Measurements from ENCODE around the gene INPP5A. TPM values are rescaled to one million over a fixed set of nuclear protein-coding genes. Genes with fewer than 3 reads are reported as not detected.

INPP5A gene
- total RNA-seq, 1 donor from 2014 or later = 29.5 TPM

- no peaks in the 10 kb centered on the region for H3K36me3 ChIP-seq (ENCODE audit: control insufficient read depth, insufficient read depth, low read length)
- H3K27me3 ChIP-seq (ENCODE audit: control insufficient read depth, insufficient read depth, low read length) = no peaks in the 10 kb centered on the region
- no peak for TF ChIP-seq CTCF (IDR thresholded peaks at IDR 0.05; ENCODE audit: insufficient read depth, low read length, severe bottlenecking)
- FAIRE-seq (no peak), DNase-seq (ENCODE audit: low read depth) (no peak)
- no peak overlapping the region for H3K4me3 ChIP-seq (ENCODE audit: low read depth, low read length)
Observed at GRCh38 chr10:132608511-132609195, 71.1 kb downstream of the INPP5A start.

DNA sequence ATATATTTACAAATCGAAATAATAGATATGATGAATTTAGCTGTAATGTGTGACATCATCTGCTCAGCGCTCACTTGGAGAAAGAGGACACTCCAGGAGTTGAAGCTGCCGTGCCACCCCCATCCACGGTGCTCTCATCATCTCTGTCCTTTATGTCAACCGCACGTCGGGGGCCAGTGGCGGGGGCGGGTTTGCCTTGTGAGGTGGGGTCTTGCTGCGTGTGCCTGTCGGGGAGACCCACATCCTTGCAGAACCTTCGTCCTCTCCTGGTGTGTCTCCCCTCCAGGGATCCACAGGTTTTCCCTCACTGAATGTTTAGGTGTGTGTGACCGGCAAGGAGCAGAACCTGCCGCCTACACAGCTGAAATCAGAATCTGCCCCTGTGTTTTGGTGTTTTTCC, 71.6 kb downstream of the INPP5A start:
- no peak for TF ChIP-seq CTCF (IDR thresholded peaks at IDR 0.05; ENCODE audit: insufficient read depth, low read length, severe bottlenecking)
- no peaks in the 10 kb centered on the region for H3K27me3 ChIP-seq (ENCODE audit: control insufficient read depth, insufficient read depth, low read length)
- FAIRE-seq = no peak
- H3K36me3 ChIP-seq (ENCODE audit: control insufficient read depth, insufficient read depth, low read length) = no peaks in the 10 kb centered on the region
- H3K4me3 ChIP-seq (ENCODE audit: low read depth, low read length) = no peak overlapping the region
- DNase-seq (ENCODE audit: low read depth) = no peak

GRCh38 chr10:132610071-132610701, 72.6 kb downstream of the INPP5A start:
- Histone ChIP-seq H3K36me3 (ENCODE audit: control insufficient read depth, insufficient read depth, low read length) (no peaks in the 10 kb centered on the region), H3K4me3 (ENCODE audit: low read depth, low read length) (no peak overlapping the region), H3K27me3 (ENCODE audit: control insufficient read depth, insufficient read depth, low read length) (no peaks in the 10 kb centered on the region)
- no peak for TF ChIP-seq CTCF (IDR thresholded peaks at IDR 0.05; ENCODE audit: insufficient read depth, low read length, severe bottlenecking)
- no peak for DNase-seq (ENCODE audit: low read depth)
- FAIRE-seq = no peak

- Histone ChIP-seq H3K4me3 (ENCODE audit: low read depth, low read length) (no peak overlapping the region), H3K36me3 (ENCODE audit: control insufficient read depth, insufficient read depth, low read length) (no peaks in the 10 kb centered on the region), H3K27me3 (ENCODE audit: control insufficient read depth, insufficient read depth, low read length) (no peaks in the 10 kb centered on the region)
- TF ChIP-seq CTCF (IDR thresholded peaks at IDR 0.05; ENCODE audit: insufficient read depth, low read length, severe bottlenecking) = no peak
- no peak for DNase-seq (ENCODE audit: low read depth)
- FAIRE-seq = peak; percentile 36
Observed at GRCh38 chr10:132611026-132611910, 73.7 kb downstream of the INPP5A start.

- peak; percentile 66 for FAIRE-seq
- DNase-seq (ENCODE audit: low read depth) = no peak
Observed at GRCh38 chr10:132611986-132612385, 74.4 kb downstream of the INPP5A start.

More at GRCh38 chr10:132611986-132612385, 74.4 kb downstream of the INPP5A start:
- Histone ChIP-seq H3K27me3 (ENCODE audit: control insufficient read depth, insufficient read depth, low read length) (no peaks in the 10 kb centered on the region), H3K36me3 (ENCODE audit: control insufficient read depth, insufficient read depth, low read length) (no peaks in the 10 kb centered on the region), H3K4me3 (ENCODE audit: low read depth, low read length) (no peak overlapping the region)
- no peak for TF ChIP-seq CTCF (IDR thresholded peaks at IDR 0.05; ENCODE audit: insufficient read depth, low read length, severe bottlenecking)

Data from bronchial epithelial cell (primary cell).